Panc1 (cell line): ENCODE results near the gene KRTAP2-2. TPM values are rescaled to one million over a fixed set of nuclear protein-coding genes. Genes with fewer than 3 reads are reported as not detected.

Source experiments
- ATAC-seq: fragments of 200-7000 bp; cut with Tn5 transposase; 2 replicates; pipeline ENCODE4 v1.9.1; 2020; ENCODE audit warnings: mild to moderate bottlenecking, moderate library complexity
- BruUV-seq: library from RNA; stranded (reverse); fragments of 400-500 nt; replicated peaks from 2 replicates; lab custom pipeline; 2021; lab: Mats Ljungman, UMichigan
- CTCF ChIA-PET: fragments of 300-600 bp; sonication (Branson Sonifier 250); formaldehyde crosslinking; loops from one replicate; lab custom pipeline; 2022; ENCODE audit warnings: antibody characterized with exemption; lab: Charles Lee
- POLR2A ChIA-PET: fragments of 300-600 bp; sonication (Branson Sonifier 250); formaldehyde crosslinking; loops from one replicate; lab custom pipeline; 2022; ENCODE audit warnings: antibody characterized with exemption; lab: Charles Lee
- DNase-seq: peaks from one replicate; pipeline ENCODE4 v3.0.0-alpha.2; 2010; ENCODE audit warnings: low read depth, low spot score
- H3K27ac ChIP-seq: 2 replicates; pipeline ENCODE4 v1.5.1; 2011; ENCODE audit warnings: mild to moderate bottlenecking, low read length, inconsistent platforms
- H3K27me3 ChIP-seq: fragments of 200-500 bp; sonication (Bioruptor generic); 2 replicates; pipeline ENCODE4 v1.6.0; 2014; ENCODE audit warnings: low read length, inconsistent platforms; ENCODE audit not compliant: control insufficient read depth, insufficient read depth
- H3K36me3 ChIP-seq: fragments of 200-500 bp; sonication (Bioruptor generic); 2 replicates; pipeline ENCODE4 v1.5.1; 2014; ENCODE audit warnings: inconsistent platforms, mild to moderate bottlenecking, low read length, moderate library complexity; ENCODE audit not compliant: control insufficient read depth, insufficient read depth
- H3K4me1 ChIP-seq: 2 replicates; pipeline ENCODE4 v1.5.1; 2011; ENCODE audit warnings: inconsistent platforms, mild to moderate bottlenecking, low read length, moderate library complexity; ENCODE audit not compliant: control insufficient read depth, insufficient read depth
- H3K4me3 ChIP-seq, 2 experiments: 2 replicates each; pipeline ENCODE4 v1.5.1; 2011 to 2012; ENCODE audit warnings: low read depth in 2 of 2, low read length in 2 of 2, mild to moderate bottlenecking in 2 of 2, inconsistent platforms in 1 of 2, moderate library complexity in 1 of 2
- H3K9me3 ChIP-seq: fragments of 200-500 bp; sonication (Bioruptor generic); 2 replicates; pipeline ENCODE4 v1.5.1; 2014; ENCODE audit warnings: low read depth, mild to moderate bottlenecking, inconsistent platforms, low read length, moderate library complexity; ENCODE audit not compliant: control insufficient read depth, insufficient read depth
- CTCF ChIP-seq: fragments of 450-650 bp; IDR thresholded peaks from 2 replicates; pipeline ENCODE4 v1.5.1; 2017; ENCODE audit warnings: mild to moderate bottlenecking
- POLR2AphosphoS5 ChIP-seq: IDR thresholded peaks from 2 replicates; pipeline ENCODE4 v1.6.1; 2012; ENCODE audit warnings: mild to moderate bottlenecking, low read depth, low read length, moderate library complexity
- REST ChIP-seq, 2 experiments: IDR thresholded peaks; 2 replicates each; pipeline ENCODE4 v1.6.1; 2011 to 2012; ENCODE audit warnings: low read depth in 2 of 2, control low read depth in 1 of 2, low read length in 1 of 2, mild to moderate bottlenecking in 1 of 2, moderate library complexity in 1 of 2; ENCODE audit not compliant: insufficient read depth in 1 of 2
- SIN3A ChIP-seq: IDR thresholded peaks from 2 replicates; pipeline ENCODE4 v1.6.1; 2012; ENCODE audit warnings: low read depth, mild to moderate bottlenecking, low read length, moderate library complexity, borderline replicate concordance; ENCODE audit not compliant: insufficient read depth
- TCF7L2 ChIP-seq: IDR thresholded peaks from 2 replicates; pipeline ENCODE4 v1.6.1; 2011; ENCODE audit warnings: mild to moderate bottlenecking, low read depth, low read length, inconsistent platforms
- in situ Hi-C: cut with HindIII; loops from 2 replicates; pipeline ENCODE4 v1.10.0; 2016; ENCODE audit warnings: low sequenced_read_pairs, low pct_unique_long_range_greater_than_20kb
- intact Hi-C: fragments of 100-400 bp; cut with micrococcal nuclease; formaldehyde crosslinking; loops from one replicate; pipeline ENCODE4 v1.10.0; 2022; ENCODE audit not compliant: unreplicated experiment
- total RNA-seq: library from RNA; stranded (reverse); gene quantifications from one replicate; pipeline ENCODE4 v1.2.1, GENCODE V29; 2021; ENCODE audit not compliant: unreplicated experiment

The KRTAP2-2 gene
- total RNA-seq, 1 experiment from 2014 or later = not detected

GRCh38 chr17:41064301-41064700, 9.3 kb upstream of the KRTAP2-2 start:
- H3K36me3 ChIP-seq = no peaks in the 10 kb centered on the region
- DNase-seq (no peak), ATAC-seq (no peak)
- BruUV-seq = no TSS peak
- no peak overlapping the region for H3K4me3 ChIP-seq
- intact Hi-C loops = no loop called here
- H3K27me3 ChIP-seq = no peaks in the 10 kb centered on the region
- H3K27ac ChIP-seq = no peak overlapping the region
- no peaks in the 10 kb centered on the region for H3K4me1 ChIP-seq
- ChIA-PET CTCF (interaction anchor here (0.7 kb wide), 1 partner anchor 9 kb away, joined by 3 read pairs; no protein-coding TSS in a partner anchor), POLR2A (no interaction called here)
- no peaks in the 10 kb centered on the region for H3K9me3 ChIP-seq
- TF ChIP-seq TCF7L2 = no peak
- no peak for TF ChIP-seq SIN3A
- TF ChIP-seq CTCF = no peak
- TF ChIP-seq REST (IDR thresholded peaks at IDR 0.05; ENCODE audit: insufficient read depth in 1 of 2, low read depth in 2 of 2, low read length in 1 of 2) = no peak
- no peak for TF ChIP-seq POLR2AphosphoS5
- in situ Hi-C loops = no loop called here

GRCh38 chr17:41063449-41063848, 8.4 kb upstream of the KRTAP2-2 start:
- no peak for TF ChIP-seq POLR2AphosphoS5
- no peak for TF ChIP-seq CTCF
- TF ChIP-seq TCF7L2 = no peak
- no peak for TF ChIP-seq SIN3A
- TF ChIP-seq REST (IDR thresholded peaks at IDR 0.05; ENCODE audit: insufficient read depth in 1 of 2, low read depth in 2 of 2, low read length in 1 of 2) = no peak
- intact Hi-C loops = no loop called here
- POLR2A ChIA-PET = no interaction called here
- Histone ChIP-seq H3K27me3 (no peaks in the 10 kb centered on the region), H3K27ac (no peak overlapping the region), H3K36me3 (no peaks in the 10 kb centered on the region), H3K4me1 (no peaks in the 10 kb centered on the region), H3K9me3 (no peaks in the 10 kb centered on the region), H3K4me3 (no peak overlapping the region)
- no TSS peak for BruUV-seq
- ATAC-seq (no peak), DNase-seq (no peak)
- in situ Hi-C loops = no loop called here
- CTCF ChIA-PET = no interaction called here
